ENCODE data around the gene SHROOM1.

GRCh38 chr5:132773114-132773513 is 57.3 kb downstream of the SHROOM1 start:
- no peak for TF ChIP-seq POLR2A (IDR thresholded peaks at IDR 0.05)
- TF ChIP-seq, protein P1, sequence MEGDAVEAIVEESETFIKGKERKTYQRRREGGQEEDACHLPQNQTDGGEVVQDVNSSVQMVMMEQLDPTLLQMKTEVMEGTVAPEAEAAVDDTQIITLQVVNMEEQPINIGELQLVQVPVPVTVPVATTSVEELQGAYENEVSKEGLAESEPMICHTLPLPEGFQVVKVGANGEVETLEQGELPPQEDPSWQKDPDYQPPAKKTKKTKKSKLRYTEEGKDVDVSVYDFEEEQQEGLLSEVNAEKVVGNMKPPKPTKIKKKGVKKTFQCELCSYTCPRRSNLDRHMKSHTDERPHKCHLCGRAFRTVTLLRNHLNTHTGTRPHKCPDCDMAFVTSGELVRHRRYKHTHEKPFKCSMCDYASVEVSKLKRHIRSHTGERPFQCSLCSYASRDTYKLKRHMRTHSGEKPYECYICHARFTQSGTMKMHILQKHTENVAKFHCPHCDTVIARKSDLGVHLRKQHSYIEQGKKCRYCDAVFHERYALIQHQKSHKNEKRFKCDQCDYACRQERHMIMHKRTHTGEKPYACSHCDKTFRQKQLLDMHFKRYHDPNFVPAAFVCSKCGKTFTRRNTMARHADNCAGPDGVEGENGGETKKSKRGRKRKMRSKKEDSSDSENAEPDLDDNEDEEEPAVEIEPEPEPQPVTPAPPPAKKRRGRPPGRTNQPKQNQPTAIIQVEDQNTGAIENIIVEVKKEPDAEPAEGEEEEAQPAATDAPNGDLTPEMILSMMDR (IDR thresholded peaks at IDR 0.05) = no peak

All from esophagus squamous epithelium (tissue), 4 donors.